ENCODE data around the gene PTPN4.

The PTPN4 gene

DNA sequence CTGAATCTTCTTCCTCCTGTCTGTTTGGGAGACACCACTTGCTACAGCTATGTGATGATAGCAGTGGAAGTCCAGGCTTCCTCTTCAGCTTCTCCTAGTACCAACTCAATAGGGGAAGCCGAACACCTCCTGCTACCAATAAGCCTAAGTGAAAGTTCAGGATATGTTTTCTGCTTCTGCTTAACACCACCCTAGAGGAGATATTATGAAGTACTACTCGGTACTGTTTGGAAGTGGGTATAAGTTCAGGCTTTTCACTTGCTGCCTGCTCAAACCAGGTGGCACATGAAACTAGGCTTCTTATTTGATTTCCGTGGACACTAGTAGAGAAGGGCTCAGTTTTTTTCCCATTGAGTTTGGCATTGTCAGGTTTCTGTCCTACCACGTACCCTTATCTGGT is 99.8 kb downstream of the PTPN4 start:
- no peak for DNase-seq (ENCODE audit: low spot score)

DNA sequence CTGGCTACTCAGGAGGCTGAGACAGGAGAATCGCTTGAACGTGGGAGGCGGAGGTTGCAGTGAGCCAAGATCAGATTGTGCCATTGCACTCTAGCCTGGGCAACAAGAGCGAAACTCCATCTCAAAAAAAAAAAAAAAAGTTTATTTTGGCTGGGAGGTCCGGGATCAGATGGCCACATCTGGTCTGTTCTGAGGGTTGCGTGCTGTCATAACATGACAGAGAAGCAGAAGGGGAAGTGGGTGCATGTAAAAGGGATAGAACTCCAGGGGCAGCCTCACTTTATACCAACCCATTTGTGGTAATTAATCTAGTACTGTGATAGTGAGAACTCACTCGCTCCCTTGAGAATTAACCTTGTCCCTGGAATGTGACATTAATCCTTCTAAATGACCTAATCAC is 101.2 kb downstream of the PTPN4 start:
- no peak for DNase-seq (ENCODE audit: low spot score)

DNA sequence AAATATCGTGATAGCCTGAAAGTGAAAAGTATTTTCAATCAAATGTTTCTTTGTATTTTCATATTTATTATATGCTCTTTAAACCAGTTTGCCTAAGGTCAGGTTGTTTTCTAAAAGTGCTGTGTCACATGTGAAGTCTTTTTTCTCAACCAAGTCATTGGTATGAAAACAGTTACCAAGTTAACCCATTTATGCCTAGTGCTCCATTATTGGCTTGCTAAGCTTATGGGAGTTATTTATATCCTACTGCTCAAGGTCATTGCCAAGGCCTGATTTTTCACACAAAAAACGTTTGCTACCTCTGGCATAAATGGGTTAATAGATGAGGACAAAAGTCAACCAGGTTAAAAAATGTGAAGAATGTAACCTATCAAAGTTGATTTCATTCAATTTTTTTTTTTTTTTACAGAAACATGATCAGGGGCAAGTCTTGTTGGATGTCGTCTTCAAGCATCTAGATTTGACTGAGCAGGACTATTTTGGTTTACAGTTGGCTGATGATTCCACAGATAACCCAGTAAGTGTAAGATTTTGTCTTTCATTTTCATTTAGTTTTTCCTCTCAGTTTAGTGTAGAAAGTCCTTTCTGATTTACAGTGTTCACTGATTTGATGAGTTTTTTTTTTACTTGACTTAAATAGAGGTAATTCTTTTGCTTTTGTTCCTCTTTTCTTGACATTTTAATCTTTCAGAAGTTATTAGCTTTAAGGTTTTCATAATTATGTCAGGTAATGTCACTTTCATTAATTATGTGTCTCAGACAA is 102.6 kb downstream of the PTPN4 start:
- DNase-seq (ENCODE audit: low spot score) = no peak

DNA sequence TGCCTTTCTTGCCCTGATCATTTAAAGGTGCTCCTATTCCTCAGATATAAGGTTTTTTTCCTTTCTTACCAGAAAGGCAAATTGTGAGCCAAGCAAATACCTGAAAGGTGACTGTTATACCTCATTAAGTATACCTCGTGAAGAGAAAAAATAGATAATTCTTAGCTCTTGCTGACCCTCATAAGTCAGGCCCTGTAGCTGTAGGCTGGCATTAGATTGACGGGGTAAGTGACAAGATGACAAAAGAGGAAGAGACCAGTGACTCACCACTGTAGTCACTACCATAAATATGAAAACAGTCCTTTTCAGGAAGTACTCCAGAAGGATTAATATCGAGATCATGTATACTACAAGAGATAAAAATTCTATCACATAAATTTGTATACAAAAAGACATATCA is 104.6 kb downstream of the PTPN4 start:
- no peak for DNase-seq (ENCODE audit: low spot score)

DNA sequence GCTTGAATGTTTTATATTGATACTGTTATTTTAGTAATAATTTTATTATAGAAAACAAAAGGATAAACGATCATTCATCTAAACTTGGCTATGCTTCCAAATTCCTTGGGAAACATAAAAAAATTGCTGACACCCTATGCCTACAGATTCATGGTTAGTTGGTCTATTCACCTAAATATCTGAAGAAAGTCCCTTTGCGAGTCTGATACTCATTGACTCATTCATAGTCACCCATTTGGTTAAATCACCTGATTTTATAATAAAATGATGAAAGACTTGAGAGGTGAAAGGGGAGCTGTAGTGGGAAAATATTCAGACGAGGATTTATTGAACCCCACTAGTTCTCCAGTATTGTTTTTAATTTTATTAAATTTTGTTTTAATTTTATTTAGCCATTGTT is 112.0 kb downstream of the PTPN4 start:
- no peak for DNase-seq (ENCODE audit: low spot score)

DNA sequence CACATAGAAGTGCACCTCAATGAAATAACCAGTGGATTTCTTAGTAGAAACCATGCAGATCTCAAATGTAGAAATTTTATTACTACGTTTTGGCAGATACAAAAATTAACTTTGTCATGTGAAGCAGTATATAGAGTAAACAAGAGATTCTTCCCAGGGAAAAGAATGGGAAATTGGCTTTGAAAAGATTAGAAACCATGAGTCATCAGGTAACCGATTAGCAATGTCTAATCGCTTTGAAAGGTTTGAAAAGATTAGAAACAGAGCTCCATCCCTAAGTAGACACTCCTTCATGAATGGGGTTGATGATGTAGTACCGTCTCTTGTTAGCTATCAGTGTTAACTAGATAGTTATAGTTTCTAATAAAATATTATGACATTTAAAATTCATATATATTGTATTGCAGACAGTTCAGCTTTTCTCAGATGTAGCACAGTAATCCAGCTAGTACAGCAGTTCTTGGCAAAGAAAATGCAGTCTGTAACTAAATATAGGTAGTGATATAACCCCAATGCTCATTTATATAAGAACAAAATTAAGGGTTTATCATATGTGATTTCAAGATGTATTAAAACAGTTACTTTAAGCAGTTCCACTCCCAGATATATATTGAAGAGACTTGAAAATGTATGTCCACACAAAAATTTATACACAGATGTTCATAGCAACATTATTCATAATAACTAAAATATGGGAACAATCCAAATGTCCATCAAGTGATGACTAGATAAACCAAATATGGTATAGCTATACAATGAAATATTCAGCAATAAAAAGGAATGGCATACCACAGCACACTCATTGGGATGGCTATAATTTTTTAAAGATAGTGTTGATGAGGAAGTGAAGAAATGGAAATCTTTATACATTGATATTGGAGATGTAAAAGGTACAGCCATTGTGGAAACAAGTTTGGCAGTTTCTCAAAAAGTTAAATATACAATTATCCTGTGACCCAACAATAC is 113.9 kb downstream of the PTPN4 start:
- DNase-seq (ENCODE audit: low spot score) = no peak

DNA sequence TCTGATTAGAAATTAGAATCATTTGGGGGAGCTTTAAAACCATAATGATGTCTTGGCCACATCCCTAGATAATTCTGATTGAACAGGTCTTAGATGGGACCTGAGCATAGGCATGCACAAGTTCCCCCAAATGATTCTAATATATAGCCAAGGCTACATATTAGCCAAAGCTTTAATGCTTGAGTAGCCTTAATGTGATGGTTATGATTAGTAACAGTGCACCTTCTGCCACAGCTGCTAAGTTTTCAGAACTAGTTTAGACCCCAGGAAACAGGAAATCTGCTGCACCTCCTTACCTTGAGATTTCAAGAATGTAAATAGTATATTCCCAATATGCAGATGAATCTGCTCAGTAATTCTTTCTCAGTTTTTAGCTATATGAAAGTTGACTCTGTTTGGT is 119.8 kb downstream of the PTPN4 start:
- no peak for DNase-seq (ENCODE audit: low spot score)

DNA sequence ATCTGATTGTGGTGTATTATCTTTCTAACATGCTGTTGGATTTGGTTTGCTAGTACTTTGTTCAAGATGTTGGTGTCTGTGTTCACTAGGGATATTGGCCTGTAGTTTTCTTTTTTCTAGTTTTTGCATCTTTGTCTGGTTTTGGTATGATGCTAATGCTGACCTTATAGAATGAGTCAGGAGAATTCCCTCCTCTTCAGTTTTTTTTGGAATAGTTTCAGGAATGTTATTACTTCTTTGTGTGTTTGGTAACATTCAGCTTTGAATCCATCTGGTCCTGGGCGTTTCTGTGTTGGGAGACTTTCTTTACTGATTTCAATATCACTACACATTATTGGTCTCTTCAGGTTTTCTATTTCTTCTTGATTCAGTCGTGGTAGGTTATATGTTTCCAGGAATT is 129.0 kb downstream of the PTPN4 start:
- DNase-seq (ENCODE audit: low spot score) = no peak

DNA sequence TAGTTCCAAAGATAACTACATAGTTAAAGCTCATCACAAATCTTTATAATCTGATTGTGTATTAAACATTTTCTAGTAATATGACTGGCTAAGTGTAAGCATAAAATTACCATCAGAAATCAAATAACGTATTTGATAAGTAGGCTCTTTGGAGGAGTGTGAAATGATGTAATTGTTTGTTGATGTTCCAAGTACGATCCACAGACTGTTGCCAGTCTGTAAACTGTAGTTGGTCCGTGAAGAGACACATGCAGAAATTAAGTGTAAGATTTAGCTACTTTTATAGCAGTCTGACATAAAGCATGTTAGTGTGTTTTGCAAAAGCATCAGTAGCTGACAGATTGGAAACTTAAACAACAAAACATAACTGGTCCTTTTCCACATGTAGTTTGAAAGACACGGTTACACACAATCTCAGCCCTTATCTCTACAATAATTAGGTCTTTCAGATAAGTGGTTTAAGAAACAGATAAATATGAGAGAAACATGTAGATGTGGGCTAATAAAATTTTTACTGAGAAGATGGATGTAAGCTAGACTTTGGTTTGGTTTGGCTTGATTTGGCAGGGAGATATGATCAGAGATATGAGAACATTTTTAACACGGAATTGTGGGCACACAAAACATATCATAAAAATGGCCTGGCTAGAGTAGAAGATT is 138.1 kb downstream of the PTPN4 start:
- no peak for DNase-seq (ENCODE audit: low spot score)

DNA sequence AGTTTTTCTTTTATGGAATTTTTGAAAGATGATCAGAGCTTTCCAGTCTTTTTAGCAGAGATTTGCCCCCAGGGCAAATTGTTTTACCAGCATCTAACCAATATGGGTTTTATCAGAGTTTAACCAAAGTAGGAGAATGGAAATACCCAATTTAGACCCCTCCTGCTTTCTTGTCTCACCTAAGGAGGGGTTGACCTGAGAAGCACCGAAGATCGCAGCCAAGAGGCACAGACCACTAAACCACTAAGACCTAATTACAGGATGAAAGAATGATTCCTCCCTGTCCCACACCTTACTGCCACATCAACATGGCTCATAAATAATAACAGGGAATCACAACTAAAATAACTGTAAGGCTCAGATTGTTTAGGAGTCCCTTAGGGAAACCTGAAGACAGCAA is 141.3 kb downstream of the PTPN4 start:
- no peak for DNase-seq (ENCODE audit: low spot score)

DNA sequence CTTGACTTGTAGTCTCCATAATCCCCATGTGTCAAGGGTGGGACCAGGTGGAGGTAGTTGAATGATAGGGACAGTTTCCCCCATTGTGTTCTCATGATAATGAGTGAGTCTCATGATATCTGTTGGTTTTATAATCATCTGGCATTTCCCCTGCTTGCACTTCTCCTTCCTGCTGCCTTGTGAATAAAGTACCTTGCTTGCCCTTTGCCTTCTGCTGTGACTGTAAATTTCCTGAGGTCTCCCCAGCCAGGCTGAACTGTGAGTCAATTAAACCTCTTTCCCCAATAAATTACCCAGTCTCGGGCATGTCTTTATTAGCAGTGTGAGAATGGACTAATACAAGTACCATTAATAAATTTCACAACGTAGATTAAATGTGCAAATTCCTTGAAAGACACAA is 150.8 kb downstream of the PTPN4 start:
- no peak for DNase-seq (ENCODE audit: low spot score)

DNA sequence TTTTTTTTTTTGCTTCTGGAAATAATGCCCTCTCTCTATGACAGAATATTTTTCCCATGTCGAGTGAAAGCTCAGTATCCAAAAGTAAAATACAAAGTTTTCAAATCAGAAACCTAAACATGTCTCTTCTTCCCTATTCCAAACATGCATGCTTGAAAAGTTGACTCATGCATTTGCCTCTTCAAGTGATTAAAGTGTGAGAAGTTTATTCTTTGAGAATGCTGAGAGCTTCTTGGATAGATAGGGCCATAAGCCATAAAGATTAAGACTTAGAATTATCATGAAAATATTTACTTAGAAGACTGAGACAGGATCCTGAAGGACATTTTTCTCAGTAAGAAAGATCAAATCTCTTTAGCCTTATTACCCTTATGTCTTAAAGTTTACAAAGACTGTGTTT is 154.5 kb downstream of the PTPN4 start:
- no peak for DNase-seq (ENCODE audit: low spot score)

DNA sequence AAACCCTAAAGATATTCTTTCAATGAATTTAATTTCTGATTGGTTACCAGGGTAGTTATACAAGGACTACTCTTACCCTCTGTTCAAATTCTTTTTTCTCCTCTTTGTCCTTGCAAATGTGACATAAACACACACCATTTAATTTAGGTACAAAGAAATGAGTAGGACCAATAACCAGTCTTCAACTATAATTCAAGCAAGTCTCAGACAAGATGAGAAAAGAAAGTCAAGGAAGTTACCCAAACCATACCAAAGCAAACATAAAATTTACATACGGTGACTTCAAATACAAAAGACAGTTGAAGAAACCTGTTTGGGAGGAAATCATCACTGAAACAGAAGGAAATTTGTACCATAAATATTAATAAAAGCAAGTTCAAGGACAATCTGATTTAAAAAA is 162.1 kb downstream of the PTPN4 start:
- no peak for DNase-seq (ENCODE audit: low spot score)

DNA sequence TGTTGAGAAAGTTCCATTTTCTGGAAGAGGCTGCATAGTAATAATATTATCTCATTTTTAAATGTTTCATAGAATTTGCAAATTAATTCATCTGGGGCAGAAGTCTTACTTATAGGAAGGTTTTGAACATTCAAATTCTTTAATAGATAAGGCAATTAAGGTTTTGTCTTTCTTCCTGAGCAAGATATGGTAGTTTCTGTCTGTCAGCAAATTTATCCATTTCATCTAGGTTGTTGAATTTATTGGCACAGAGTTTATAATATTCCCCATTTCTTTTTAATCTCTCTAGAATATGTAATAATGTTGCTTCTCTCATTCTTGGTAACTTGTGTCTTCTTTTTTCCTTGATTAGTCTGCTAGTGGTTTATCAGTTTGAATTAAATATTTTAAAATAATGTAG is 163.0 kb downstream of the PTPN4 start:
- DNase-seq (ENCODE audit: low spot score) = no peak

DNA sequence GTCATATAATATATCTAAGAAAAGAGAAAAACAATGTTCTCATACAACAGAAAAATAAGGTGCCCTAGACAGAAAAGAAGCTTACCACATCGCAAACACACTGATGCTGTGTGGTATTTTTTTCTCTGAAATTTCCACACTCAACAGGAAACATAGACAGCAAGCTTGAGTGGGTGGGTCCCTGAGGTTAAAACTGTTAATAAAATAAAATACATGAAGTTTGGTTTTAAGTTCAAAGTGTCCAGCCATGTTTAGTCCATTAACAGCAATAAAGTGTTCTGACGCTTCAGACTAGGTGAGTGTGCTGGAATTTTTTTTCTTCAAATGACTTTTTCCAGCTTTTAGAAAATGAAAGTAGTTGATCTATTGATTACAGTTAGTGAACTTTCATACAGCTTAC is 169.8 kb downstream of the PTPN4 start:
- no peak for DNase-seq (ENCODE audit: low spot score)

DNA sequence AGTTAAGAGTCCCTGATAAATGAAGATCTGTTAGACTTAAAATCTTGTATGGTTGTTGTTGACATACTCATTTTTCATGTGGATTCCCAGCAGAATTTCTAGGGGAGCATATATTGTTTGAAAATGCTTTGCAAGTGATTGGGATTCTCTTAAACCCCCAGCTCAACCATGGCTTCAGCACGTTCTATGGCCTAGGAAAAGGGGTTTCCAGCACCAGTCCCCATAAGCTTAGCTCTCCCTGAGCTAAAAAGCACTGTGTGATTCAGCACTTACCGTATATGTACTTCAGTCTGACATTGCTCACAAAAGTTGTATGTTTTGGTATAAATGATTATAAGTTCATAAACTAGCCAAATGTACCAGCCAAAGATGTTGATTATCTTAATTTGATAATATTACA is 173.1 kb downstream of the PTPN4 start:
- DNase-seq (ENCODE audit: low spot score) = no peak

DNA sequence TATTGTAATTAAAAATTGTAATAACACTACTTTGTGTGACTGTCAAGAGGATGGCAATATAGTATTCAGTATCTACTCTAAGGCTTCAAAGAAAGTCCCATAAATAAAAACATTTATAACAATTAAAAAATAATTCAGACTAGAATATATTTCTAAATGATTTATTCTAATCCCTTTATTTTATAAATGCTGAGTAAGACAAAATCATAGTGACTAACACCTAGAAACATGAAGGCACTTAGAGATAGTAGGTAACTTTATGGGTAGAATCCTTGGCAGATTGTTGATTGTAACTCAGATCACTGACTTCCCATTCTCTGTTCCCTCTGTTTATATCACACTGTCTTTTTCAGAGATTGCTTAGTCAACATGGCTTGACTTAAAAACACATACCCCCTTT is 174.6 kb downstream of the PTPN4 start:
- DNase-seq (ENCODE audit: low spot score) = no peak

DNA sequence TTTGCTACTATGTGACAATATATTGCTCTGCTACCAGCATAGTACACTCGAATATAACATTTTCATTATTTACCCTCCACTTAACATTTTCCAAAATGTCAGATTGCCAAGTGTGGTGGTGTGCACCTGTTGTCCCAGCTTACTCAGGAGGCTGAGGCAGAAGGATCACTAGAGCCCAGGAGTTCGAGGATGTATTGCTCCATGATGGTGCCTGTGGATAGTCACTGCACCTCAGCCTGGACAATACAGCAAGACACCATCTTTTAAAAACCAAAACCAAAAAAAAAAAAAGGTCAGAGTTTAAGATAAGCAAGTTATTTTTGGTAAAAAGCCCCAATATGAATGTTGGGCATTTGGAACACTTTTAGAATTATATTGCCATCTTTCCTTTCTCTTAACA is 178.0 kb downstream of the PTPN4 start:
- no peak for DNase-seq (ENCODE audit: low spot score)

DNA sequence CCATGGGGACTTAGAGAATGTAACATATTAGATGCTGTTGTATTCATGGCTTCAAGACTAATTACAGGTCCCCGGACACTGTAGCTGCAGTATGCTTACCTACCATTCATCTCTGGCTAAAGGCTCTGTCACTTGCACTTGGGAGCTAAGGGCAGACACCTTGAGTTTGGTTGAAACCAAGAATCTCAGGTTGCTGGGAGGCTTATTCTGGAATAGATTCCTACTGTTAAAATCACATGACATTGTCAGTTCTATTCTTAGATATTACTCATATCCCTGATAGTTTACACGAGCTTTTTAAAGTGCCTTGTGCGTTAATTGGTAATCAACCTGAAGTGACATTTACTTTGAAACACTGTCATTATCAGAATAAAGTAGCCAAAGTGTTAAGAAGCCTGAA is 180.2 kb downstream of the PTPN4 start:
- DNase-seq (ENCODE audit: low spot score) = no peak

DNA sequence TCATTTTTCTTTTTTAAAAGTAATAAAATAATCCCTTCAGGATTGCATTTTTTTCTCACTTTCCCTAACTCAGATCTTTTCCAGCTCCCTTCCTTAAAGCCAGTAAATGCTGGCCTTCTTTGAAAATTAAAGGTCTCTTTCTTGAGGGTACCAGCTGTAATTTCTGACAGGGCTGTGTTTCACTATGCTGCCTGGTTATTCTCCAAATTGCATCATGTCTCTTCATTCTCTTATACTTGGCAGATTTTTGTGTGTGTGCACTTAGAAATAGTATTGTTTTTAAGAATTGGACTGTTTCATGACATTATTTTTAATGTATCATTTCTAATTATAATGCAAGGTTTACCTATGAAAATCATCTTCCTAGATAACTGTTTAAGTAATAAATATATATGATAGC is 181.1 kb downstream of the PTPN4 start:
- DNase-seq (ENCODE audit: low spot score) = no peak

DNA sequence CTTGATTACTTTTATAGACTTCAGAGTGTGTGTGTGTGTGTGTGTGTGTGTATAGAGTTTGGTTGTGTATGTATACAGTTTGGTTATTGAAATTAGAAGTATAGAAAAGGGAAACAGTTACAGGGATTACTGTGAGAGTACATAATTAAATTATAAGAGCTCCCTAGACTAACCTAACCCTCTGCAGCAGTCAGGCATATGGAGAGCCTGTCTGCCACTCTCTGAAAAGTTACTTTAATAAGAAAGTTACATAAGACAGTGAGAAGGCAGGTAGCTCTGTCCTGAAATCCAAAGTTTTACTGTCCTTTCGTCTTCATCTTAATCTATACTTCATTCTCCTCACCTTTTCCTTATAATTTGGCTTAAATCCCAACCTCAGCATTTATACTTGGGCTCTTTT is 181.7 kb downstream of the PTPN4 start:
- DNase-seq (ENCODE audit: low spot score) = no peak

DNA sequence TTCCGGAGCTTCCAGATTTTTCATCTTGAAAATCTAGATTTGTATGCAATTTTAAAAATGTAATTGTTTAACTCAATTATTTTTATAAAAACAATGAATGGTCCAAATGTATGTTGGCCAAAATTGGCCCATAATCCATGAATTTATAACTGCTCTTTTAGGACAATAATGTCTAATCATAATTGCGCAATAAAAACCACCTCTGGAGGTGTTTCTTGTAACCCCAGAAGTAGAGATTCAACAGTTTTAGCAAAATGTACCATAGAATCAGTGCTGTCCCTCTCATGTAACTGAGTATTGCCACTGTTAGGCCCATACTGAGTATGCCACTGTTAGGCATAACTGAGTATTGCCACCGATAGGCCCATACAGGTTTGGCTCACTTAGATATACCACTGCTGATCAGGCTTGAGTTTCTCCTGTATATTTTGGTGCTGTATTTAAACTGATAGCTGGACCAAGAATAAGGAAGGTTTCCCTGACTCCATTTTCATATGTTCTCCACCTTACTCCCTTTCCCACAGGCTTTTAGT is 182.3 kb downstream of the PTPN4 start:
- no peak for DNase-seq (ENCODE audit: low spot score)

DNA sequence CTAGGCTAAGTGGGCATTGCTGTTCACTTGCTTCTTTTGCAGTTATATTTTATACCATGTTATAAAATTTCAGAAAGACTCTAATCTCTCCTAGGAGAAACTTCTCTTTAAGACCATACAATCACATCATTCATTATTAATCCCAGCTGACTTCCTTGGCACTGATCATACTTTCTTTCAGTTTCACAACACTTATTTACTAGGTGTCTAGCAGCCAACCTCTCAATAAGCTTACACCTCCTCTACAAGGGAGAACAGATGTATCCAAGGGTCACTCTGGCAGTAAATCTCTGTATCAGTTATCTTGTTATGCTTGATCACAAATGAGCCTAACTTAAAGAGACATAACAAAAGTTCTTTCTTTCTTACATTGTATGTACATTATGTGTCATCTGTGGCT is 183.3 kb downstream of the PTPN4 start:
- DNase-seq (ENCODE audit: low spot score) = no peak
